C4-2B (cell line): ENCODE data around the gene DTHD1.

Source experiments
- ZFX ChIP-seq: fragments of 450-650 bp; IDR thresholded peaks from 2 replicates; pipeline ENCODE4 v1.6.1; 2017
- TF ChIP-seq, protein P1 (sequence below): fragments of 450-650 bp; conservative IDR thresholded peaks from 2 replicates; pipeline ENCODE4 v1.5.1; 2017; ENCODE audit warnings: mild to moderate bottlenecking

- TF ChIP-seq, protein P1, sequence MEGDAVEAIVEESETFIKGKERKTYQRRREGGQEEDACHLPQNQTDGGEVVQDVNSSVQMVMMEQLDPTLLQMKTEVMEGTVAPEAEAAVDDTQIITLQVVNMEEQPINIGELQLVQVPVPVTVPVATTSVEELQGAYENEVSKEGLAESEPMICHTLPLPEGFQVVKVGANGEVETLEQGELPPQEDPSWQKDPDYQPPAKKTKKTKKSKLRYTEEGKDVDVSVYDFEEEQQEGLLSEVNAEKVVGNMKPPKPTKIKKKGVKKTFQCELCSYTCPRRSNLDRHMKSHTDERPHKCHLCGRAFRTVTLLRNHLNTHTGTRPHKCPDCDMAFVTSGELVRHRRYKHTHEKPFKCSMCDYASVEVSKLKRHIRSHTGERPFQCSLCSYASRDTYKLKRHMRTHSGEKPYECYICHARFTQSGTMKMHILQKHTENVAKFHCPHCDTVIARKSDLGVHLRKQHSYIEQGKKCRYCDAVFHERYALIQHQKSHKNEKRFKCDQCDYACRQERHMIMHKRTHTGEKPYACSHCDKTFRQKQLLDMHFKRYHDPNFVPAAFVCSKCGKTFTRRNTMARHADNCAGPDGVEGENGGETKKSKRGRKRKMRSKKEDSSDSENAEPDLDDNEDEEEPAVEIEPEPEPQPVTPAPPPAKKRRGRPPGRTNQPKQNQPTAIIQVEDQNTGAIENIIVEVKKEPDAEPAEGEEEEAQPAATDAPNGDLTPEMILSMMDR = no peak
- TF ChIP-seq ZFX = no peak
Observed at GRCh38 chr4:36288731-36289426, 7.5 kb downstream of the DTHD1 start.
